ENCODE measurements around the gene SH3PXD2B.
A peak's percentile ranks its signal among the peaks of the same experiment; 100 is the strongest.

The SH3PXD2B gene

DNA sequence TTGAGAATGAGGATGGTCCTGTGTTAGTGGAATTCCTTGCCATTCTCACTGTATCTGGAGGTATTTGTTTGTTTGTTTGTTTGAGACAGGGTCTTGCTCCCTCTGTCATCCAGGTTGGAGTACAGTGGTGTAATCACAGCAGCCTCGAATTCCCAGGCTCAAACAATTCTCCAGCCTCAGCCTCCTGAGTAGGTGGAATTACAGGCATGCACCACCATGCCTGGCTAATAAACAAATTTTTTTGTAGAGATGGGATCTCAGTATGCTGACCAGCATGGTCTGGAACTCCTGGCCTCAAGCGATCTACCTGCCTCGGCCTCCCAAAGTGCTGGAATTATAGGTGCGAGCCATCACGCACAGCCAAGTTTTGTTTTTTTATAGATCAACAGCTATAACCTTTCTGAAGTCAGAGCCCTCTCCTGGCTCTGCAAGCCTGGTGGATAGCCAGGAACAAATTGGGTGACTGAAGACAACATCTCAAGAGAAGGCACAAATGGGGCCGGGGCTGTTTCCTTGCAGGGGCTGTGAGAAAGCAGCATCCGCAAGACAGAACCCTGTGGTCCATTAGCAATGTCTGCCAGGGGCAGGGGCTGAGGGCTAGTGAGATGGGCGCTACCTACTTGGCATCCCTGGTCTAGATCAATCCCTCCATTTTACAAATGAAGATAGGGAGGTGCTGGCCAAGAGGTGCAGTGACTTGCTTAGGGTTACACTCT is 18.8 kb downstream of the SH3PXD2B start:
- no peak for DNase-seq

DNA sequence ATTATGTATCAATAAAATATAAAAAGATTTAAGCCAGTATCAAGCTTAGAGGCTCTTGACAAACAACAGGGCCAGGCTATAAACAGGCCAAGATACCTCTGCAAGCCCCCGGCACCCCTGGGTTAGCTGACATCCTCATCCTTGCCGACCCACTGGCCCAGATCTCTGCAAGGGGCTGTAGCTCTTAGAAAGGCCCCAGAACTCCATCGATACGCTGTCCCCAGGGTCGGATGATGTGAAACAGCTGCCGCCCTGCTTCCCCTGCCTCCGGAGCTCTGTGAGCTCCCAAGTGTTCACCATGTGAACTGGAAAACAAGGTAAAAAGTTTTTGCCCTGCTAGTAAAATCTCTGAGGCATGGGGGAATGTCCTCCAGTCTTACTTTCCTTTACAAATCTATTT is 20.1 kb downstream of the SH3PXD2B start:
- no peak for DNase-seq

DNA sequence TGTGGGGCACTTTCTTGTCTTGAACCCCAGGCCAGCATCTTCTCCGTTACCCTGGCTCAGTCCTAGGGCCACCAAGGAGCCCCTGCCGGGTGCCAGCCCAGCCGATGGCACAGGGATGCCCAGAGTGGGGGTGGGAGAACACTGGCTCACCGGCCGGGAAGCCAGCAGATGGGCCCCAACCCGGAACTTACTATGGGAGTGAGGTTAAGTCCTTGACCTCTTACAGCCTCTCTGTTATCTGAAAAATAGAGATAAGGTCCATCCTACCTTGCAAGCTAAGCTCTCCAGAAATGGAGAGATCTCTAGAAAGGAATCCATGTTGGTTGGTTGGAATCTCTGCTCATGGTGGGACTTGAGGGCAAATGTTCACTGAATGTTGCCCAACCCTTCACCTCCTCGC is 20.8 kb downstream of the SH3PXD2B start:
- no peak for DNase-seq

DNA sequence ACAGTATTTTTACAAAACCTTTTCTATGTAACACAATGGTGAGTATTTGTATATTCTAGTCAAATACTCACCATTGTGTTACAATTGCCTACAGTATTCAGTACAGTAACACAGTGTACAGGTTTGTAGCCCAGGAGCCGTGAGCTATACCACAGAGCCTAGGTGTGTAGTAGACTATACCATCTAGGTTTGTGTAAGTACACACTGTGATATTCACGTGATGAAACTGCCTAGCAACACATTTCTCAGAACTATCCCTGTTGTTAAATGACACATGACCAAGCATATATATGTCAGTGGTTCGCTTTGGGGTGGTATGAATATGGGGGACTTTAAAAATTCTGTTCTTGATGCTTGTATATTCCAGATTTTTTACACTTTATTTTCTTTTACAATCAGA is 21.3 kb downstream of the SH3PXD2B start:
- DNase-seq: no peak

DNA sequence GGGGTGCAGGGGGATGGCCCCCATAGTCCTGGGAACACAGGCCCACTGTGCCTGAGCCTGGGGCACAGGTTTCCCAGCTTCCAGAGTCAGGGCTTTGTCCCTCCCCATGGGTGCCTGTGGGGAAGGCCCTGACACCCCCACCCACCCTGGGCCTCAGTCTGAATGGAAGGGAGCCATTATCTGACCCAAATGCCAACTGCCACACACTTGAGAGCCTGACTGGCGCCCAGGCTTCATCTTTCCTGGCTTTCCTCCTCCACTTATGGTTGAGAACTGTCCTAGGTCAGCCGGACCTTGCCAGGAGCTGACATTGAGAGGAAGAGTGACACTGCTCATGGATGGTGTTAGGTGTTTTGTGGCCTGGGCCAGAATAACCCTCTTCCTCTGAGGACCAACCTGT is 24.0 kb downstream of the SH3PXD2B start:
- DNase-seq: no peak

DNA sequence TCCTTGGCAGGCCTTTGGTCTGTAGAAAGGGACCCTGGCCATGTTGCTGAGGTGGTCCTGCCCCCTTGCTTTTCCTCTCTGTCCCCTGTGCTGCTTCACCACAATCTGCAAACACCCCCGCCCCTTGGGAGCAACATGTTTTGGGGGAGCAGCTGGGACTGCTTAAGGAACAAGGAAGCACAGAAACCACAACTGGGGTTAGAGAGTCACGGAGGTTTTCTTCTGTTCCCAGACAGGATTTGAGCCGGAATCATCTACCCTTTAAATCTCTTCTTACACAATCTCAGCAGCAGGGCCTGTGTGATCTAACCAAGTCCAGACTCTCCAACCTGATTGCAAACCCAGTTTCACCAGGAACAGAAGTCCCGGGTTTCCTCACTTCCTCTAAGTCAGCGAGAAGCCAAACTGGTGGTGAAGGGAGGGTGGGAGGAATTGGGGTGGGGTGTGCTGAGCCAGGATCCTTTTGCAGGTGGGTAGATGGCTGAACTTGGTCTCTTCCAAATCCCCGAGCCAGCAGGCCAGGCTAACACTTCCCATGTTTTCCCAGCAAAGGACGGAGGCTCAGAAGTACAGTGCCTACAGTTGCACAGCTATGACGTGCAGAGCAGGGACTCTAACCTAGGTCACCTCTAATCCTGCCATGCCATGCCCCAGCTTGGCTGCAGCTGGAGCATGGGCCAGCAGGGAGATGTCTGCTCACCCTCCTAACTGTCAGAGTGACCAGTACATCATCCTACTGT is 25.0 kb downstream of the SH3PXD2B start:
- DNase-seq: no peak

DNA sequence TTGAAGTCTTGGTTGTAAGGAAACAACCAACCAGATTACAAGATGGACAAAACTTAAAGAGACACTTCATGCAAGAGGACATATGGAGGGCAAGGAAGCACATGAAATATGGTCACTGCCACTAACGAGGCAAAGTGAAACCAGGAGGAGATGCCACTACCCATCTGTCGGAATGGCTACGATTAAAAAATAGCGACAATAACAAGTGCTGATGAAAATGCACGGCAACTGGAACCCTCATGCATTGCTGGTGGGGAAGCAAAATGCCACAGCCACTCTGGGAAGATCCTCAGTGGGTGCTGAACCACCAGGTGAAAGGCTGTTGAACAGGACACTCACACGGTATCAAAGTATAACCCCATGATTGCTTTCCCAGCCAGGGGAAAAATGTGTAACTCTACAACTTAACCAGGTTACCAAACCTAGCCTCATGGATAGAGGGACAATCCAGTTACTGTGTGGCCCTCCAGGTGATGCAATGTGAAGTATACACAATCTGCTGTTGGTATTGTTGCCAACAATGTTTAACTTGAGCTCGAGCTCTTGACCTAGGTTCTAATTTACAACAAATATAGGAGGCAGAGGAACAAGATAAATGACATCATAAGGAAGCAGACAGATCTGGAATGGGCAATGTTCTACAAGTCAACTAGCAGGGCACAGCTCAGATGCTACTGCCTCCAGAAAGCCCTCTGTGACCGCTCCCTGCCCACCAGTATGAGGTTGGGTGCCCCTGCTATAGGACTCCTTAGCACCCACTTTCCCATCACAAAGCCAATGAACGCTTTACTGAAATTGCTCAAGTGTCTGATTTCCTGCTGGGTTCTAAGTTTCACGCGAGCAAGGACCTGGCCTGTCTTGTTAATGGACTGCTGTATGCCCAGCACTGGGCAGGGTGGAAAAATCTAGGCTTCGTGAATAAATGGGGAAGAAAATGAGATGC is 25.8 kb downstream of the SH3PXD2B start:
- DNase-seq: no peak

DNA sequence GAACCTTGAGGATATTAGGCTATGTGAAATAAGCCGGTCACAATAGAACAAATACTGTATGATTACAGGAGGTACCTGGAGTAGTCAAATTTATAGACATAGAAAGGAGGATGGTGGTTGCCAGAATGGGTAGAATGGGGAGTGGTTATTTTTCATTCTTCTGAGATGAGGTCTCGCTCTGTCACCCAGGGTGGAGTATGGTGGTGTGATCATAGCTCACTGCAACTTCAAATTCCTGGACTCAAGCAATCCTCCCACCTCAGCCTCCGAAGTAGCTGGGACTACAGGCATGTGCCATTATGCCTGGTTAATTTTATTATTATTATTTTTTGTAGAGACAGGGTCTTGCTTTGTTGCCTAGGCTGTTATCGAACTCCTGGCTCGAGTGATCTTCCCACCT is 27.1 kb downstream of the SH3PXD2B start:
- no peak for DNase-seq

DNA sequence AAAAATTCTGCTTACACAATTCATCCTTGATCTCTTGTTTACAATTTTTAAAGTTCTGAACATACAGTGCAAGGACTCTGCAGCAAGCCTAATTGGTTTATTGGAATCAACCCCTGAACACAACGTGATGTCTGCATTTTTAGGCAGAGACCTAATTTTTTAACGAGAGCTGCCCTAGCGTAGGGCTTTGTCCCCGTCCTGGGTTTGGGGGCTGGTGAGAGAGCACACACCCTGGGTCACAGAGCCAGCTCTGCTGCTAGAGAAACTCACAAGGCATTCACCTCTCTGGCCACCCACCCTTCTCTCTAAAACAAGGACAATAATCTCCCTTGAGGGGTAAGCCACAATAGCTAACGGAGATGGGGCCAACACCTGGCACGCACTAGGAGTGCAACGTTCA is 28.2 kb downstream of the SH3PXD2B start:
- no peak for DNase-seq

DNA sequence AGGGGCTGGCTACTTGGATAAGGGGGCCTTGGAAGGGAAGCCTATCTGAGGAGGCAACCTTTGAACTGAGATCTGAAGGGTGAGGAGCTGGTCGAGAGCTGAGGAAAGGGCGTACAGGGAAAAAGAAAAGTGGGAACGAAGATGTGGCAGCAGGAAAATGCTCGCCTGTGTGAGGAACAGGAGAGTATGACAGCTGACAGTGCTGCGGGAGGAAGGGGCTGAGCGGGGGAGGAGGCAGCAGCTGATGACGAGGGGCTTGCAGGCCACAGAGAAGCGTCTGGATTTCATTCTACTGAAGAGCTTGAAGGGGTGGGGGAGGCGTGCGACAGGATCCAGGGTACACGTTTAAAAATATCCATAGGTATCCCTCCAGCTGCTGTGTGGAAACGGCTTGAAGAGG is 28.9 kb downstream of the SH3PXD2B start:
- DNase-seq: no peak

DNA sequence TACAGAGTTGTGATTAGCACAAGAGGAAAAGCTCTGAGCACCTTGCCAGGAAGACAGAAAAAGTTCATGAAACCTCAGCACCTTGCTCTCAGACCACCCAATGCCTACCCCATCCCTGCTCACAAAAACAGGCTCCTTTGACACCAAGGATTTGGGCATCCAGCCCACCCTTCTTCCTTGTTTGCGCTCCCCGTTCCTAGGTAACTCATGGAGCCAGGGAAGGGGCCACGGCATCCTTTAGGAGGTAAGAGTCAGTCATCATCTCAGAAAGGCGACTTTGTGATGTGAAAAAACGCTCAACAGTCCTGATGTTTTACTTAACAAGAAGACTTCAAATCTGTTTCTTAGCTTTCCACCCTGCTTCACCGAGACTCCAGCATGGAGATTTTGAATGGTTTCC is 29.5 kb downstream of the SH3PXD2B start:
- no peak for DNase-seq

DNA sequence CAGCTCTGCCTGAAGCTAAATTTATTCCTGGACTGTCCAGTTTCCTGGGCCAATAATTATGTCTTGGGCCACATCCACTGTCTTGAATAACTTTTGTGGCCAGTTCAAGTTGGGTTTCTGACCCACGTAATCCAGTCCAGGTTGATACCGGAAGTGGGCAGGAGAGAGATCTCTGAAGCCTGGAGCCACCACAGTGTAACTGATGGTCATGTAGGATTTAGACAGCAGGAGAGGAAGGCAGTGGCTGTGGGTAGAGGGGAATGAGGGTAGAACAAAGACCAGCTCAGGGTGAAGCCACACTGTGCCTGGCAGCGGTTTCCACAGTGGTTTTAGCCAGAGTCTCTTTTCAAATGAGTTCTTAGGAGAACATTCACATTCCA is 30.2 kb downstream of the SH3PXD2B start:
- no peak for DNase-seq

DNA sequence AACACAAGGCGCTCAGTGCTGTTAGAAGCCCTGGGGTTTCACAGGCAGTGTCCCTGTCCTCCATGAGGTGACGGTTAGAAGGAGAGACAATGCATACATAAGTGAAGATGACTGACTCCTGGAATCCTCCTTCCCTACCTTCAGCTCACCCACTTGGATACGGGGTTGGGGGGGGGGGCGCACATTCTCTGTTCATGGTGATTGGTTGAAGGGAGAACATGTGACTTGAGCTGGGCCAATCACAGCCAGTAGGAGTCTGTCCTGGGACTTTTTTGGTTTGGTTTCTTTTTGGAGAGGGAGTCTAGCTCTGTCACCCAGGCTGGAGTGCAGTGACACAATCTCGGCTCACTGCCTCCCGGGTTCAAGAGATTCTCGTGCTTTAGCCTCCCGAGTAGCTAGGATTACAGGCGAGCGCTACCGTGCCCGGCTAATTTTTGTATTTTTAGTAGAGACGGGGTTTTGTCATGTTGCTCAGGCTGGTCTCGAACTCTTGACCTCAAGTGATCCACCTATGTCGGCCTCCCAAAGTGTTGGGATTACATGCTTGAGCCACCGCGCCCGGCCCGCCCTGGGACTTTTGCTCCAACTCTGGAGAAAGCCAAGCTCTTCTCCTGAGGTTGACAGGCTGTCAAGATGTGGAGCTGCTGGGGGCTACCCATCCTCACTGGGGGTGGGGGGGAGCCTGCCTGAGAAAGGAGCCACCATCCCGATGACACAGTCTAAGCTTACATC is 30.8 kb downstream of the SH3PXD2B start:
- DNase-seq: no peak

DNA sequence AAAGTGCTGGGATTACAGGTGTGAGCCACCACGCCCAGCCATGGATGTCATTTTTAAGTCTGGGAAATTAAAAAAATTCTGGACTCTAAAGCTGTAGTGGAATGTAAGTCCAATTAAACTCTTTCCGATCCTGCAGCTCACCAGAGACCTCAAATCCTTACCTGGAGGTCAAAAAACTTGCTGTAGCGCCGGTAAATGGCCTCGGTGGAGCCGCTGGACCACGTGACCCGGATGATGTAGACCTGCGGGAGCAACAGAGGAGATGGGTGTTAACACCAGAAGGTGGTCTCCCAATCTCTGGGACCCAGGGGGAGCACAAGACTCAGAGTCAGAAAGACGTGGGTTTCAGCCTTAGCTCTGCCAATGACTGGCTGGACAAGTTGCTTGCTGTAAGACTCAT is 32.1 kb downstream of the SH3PXD2B start:
- DNase-seq: no peak

DNA sequence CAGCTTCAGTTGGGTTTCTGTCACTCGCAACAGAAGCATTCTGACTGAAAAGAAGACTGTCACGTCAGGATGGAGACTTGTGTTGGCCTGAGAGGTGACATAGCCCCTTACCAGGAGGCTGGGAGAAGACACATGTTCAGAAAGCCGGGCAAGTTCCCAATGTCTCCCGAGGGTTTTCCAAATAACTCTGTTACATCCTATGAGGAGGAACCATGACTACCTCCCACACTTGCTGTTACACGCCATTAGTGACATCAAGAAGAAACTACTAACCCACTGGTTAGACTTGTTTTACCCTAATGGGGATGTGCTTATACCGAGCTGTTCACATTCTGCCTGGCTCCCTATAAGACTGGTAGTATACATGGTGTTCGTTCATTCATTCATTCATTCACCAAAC is 33.3 kb downstream of the SH3PXD2B start:
- DNase-seq: no peak

DNA sequence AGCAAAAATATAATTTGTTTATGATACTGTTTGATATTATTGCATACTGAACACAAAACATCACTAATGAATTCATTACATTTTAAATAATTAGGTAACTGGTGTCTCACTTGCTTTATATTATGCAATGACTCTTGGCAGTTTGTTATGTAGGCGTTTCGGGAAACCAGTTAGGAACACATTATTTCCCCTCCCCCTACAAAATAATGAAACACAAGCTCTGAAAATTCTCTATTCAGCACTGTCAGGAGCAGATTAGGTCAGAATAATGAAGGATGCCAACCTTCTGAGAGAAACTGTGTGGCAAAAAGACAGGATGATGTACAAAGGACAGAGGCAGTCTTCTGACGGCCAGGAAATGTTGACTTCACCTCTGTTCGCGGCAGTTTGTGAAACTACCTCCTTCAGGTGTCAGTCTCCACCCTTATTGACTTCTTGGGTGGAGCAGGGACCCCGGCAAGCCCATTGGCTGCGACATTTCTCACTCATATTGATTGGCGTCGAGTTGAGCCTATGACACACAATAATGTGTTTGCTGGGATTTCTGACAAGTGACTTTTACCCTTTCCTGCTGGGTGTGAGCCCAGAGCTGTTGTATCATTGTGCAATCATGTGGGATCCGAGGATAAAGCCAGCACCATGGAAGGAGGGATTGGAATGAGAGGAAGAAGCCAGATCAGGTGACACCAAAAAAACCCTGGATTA is 33.9 kb downstream of the SH3PXD2B start:
- no peak for DNase-seq

DNA sequence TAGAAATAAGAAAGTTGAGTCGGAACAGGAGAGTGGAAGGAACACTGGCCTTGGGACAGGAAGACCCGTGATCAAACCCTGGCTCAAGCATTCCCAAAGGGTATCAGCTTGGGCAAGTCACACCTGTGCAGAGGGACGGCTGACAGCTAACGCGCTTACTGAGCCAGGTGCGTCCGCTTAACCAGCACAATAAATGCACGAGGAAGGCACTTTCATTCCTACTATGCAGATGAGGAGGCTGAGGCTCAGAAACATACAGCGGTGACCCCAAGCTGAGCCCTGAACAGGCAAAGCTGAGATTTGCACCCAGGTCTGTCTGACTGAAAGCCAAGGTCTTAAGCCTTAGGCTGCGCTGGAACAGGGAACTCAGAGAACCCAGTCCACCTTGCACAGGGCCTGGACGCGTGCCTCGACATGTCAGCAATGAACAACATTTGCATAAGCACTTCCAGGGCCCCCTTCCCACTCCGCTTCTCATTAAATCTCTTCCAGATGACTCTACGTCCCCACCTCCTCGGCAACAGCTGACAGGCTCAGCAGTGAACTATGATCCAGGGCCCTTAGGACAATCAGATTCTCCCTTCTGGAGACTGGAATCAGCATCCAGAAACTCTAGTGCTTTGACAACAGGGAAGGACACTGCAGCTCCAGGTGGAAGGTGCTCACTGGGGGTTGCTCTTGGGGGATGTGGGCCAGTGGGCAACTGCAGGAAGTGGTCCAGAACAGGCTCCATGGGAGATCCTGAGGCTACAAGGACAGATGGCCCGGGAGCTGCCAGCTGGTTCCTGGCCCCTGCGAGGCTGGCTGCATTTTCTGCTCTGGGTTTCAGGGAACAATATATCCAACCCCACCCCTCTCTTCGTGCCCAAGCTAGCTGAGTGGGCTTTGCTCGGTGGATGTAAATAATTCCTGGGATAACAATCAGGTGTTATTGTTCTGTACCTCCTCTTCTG is 35.2 kb downstream of the SH3PXD2B start:
- DNase-seq: peak; percentile 66

DNA sequence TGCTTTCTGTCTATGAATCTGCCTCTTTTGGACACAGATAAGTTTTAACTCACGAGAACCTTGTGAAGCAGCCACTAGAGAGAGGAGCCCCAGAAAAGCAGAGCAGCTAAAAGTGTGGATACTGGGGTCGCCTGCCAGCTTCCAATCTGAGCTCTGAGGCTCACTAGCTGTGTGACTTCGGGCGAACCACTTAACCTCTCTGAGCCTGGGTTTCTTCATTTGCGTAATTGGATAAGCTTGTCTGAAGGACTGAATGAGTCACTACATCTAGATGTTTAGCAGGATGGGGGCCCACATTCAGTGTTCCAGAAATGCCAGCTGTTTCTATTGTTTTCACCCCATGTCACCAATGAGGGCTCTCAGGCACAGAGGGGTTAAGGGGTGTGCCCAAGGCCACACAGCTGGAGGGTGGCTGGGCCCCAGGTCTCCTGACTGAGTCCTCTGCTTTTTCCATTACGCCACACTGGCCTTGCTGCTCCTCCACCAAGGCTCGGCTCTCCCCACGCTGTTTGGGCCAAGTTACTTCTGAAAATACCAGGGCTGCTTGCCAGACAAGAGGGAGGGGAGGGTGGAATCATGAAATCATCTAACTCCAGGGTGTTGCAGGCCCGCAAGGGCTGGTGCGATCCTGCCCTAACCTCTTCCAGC is 36.2 kb downstream of the SH3PXD2B start:
- no peak for DNase-seq

DNA sequence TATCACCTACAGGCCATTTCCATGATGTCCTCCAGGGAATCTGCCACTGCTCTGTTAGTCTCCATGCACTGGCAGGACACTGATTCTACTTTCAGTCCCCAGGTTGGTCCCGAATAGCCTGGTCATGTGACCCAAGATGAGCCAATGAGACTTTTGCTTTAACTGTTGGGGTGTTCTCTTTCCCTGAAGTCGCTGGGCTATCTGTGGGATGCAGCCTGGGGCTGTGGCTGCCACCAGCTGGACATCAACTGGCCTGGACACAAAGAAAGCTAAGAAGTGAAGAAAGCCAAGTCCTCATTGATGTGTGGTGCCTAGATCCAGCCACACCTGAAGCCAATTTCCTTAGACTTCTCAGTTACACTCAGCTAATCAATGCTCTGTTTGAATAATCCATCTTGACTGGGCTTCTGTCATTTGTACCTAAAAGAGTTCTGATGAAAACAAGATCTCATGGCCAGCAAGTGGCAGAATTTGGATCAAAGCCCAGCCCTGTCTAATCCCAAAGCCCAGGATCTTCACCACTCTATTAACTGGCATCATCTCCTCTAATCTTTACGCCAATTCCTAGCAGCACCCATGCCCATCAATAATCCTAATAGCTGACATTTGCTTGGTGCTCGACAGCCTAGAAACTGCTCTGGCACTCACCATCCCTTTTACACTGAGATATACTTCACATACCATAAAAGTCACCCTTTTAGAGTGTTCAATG is 37.0 kb downstream of the SH3PXD2B start:
- no peak for DNase-seq
